Ascending aorta (tissue), 2 donors: ENCODE measurements around the gene DHRS7. TPM values are rescaled to one million over a fixed set of nuclear protein-coding genes. Genes with fewer than 3 reads are reported as not detected.

Experiments
- DNase-seq, 2 donors: peaks; one replicate each; pipeline ENCODE4 v3.0.0-alpha.2; 2019; ENCODE audit warnings: low spot score in 2 of 2
- H3K27ac ChIP-seq, 2 donors: fragments of 200-600 bp; sonication (generic); one replicate each; pipeline ENCODE4 v1.5.1; 2016 to 2017; ENCODE audit warnings: mild to moderate bottlenecking in 1 of 2
- H3K27me3 ChIP-seq: fragments of 200-600 bp; sonication (generic); one replicate; pipeline ENCODE4 v1.5.1; 2017
- H3K36me3 ChIP-seq, 2 donors: fragments of 200-600 bp; sonication (generic); one replicate each; pipeline ENCODE4 v1.5.1; 2016
- H3K4me1 ChIP-seq, 2 donors: fragments of 200-600 bp; sonication (generic); one replicate each; pipeline ENCODE4 v1.5.1; 2016 to 2017; ENCODE audit warnings: mild to moderate bottlenecking in 1 of 2
- H3K4me3 ChIP-seq, 2 donors: fragments of 200-600 bp; sonication (generic); one replicate each; pipeline ENCODE4 v1.5.1; 2016 to 2017; ENCODE audit warnings: mild to moderate bottlenecking in 1 of 2
- H3K9me3 ChIP-seq, 2 donors: fragments of 200-600 bp; sonication (generic); one replicate each; pipeline ENCODE4 v1.5.1; 2016
- CTCF ChIP-seq, 3 experiments: fragments of 200-600 bp in 2 of 3; fragments of 450-650 bp in 1 of 3; sonication (generic) in 2 of 3; IDR thresholded peaks; one replicate each; pipeline ENCODE4 v1.5.1; 2016 to 2019; ENCODE audit warnings: antibody characterized with exemption in 3 of 3, mild to moderate bottlenecking in 1 of 3, moderate library complexity in 1 of 3
- intact Hi-C: fragments of 100-400 bp; cut with DNase I; formaldehyde crosslinking; loops from one replicate; pipeline ENCODE4 v1.15.1; 2023
- total RNA-seq: library from RNA; depleted of rRNA; stranded (reverse); fragments of >200 nt; gene quantifications from one replicate; pipeline ENCODE4 v1.1.0, GENCODE V29; 2016

DHRS7 gene
- total RNA-seq, 1 donor from 2014 or later = 34.8 TPM

- H3K4me3 ChIP-seq = no peak overlapping the region
- no peak for DNase-seq
- H3K36me3 ChIP-seq = no peaks in the 10 kb centered on the region
- H3K4me1 ChIP-seq = no peaks in the 10 kb centered on the region
- H3K9me3 ChIP-seq = no peaks in the 10 kb centered on the region
- no peak for TF ChIP-seq CTCF (IDR thresholded peaks at IDR 0.05)
- no peaks in the 10 kb centered on the region for H3K27me3 ChIP-seq
- intact Hi-C loops = no loop called here
- no peak overlapping the region for H3K27ac ChIP-seq
Observed at GRCh38 chr14:60175255-60175902, 10.2 kb upstream of the DHRS7 start.

DNA sequence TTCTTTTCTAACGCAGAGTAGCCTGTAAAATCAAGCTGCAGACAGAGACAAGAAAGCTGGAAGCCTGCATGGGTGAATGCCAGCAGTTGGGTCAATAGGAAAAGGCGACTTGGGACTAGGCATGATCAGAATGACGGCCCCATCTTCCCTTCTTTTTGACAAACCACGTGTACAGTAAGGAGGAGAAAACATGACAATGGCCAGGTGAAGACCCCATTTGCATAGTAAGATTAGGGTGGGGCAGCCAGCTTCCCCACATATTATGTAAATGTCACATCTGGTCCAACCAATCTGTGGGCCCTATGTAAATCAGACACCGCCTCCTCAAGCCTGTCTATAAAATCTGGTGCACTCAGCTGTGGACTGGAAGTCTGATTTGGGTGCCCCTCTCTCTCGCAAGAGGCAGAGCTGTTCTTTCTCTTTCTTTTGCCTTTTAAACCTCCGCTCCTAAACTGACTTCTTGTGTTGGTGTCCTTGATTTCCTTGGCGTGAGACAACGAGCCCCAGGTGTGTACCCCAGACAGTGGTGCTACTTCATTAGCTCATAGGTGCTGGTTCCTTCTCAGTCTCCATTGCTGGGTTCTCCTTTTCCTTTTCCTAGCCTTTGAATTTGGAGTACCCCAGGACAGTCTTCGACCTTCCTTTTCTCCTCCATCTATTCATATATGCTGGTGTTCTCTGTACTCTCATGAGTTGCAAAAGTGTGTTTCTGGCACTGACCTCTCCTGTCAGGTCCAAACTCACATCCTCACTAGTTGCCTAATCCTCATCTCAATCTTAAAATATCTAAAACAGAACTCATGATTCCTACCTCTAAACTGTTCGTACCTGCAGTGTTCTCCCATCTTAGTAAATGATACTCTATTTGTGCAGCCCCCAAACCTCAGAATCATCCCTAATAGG is 9.4 kb upstream of the DHRS7 start:
- H3K36me3 ChIP-seq = no peaks in the 10 kb centered on the region
- no peaks in the 10 kb centered on the region for H3K4me1 ChIP-seq
- no peaks in the 10 kb centered on the region for H3K9me3 ChIP-seq
- no peak overlapping the region for H3K4me3 ChIP-seq
- DNase-seq = no peak
- no peak overlapping the region for H3K27ac ChIP-seq
- no peak for TF ChIP-seq CTCF (IDR thresholded peaks at IDR 0.05)
- intact Hi-C loops = no loop called here
- H3K27me3 ChIP-seq = no peaks in the 10 kb centered on the region

DNA sequence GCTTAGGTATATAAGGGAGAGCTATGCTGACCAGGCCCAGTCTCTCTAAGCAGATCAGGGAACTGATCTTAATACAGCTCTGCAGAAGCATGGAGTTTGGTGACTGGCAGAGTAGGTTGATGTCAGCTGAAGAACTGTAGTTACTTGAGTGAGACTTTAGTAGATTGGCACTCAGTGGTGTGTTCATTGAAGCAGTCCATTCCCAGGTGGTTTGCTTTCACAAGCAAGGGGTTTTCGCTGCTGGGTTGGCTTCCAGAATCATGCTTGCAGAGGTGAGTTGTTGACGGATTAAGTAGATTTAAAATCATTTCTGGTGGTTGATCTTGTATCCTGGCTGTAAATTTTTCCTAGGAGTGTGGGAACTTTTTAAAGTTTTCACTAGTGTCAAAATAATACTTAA is 6.5 kb upstream of the DHRS7 start:
- intact Hi-C loops = no loop called here
- Histone ChIP-seq H3K4me1 (no peaks in the 10 kb centered on the region), H3K27ac (no peak overlapping the region), H3K27me3 (no peaks in the 10 kb centered on the region), H3K36me3 (no peaks in the 10 kb centered on the region), H3K4me3 (no peak overlapping the region), H3K9me3 (no peaks in the 10 kb centered on the region)
- no peak for TF ChIP-seq CTCF (IDR thresholded peaks at IDR 0.05)
- no peak for DNase-seq

- no peak for TF ChIP-seq CTCF (IDR thresholded peaks at IDR 0.05)
- H3K9me3 ChIP-seq = no peaks in the 10 kb centered on the region
- no peak for DNase-seq
- no peaks in the 10 kb centered on the region for H3K36me3 ChIP-seq
- no peak overlapping the region for H3K4me3 ChIP-seq
- peaks cover 0 to 7% of the 10 kb centered on the region in 2 donors for H3K4me1 ChIP-seq
- intact Hi-C loops = no loop called here
- no peak overlapping the region for H3K27ac ChIP-seq
- H3K27me3 ChIP-seq = no peaks in the 10 kb centered on the region
Observed at GRCh38 chr14:60170948-60171347, 5.8 kb upstream of the DHRS7 start.

DNA sequence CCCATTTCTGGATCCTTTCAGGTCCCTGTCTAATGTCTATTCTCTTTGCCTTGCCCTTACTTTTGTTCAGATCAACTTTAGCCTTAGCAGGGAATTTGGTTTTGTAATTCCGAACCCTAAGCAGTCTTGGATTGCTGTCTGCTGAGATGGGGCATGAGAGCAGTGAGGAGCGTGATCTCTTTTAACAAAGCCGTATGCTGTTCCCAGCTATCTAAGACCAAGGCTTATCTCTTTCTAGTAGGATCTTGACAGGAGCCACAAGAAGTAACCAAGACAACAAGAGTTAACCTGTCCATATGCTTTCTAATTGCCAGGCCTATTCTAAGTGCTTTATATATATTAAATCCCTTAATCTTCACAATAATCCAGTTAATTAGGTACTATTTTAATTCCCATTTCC is 4.5 kb upstream of the DHRS7 start:
- H3K27ac ChIP-seq = no peak overlapping the region
- TF ChIP-seq CTCF (IDR thresholded peaks at IDR 0.05) = no peak
- H3K4me1 ChIP-seq = peaks cover 0 to 9% of the 10 kb centered on the region in 2 donors
- no peak for DNase-seq
- H3K27me3 ChIP-seq = no peaks in the 10 kb centered on the region
- no peak overlapping the region for H3K4me3 ChIP-seq
- H3K9me3 ChIP-seq = no peaks in the 10 kb centered on the region
- intact Hi-C loops = loop anchor here (5.0 to 10.0 kb wide), 4 partner anchors 107 to 1105 kb away; no protein-coding TSS in a partner anchor
- no peaks in the 10 kb centered on the region for H3K36me3 ChIP-seq
